Mesenchymal stem cell (in vitro differentiated cells and primary cell): Measurements from ENCODE around the gene MCCC2.

Experiments
- DNase-seq: peaks from one replicate; pipeline ENCODE4 v3.0.0-alpha.2; 2013
- H2AFZ ChIP-seq: one replicate; pipeline ENCODE4 v1.6.1; 2013; ENCODE audit warnings: low read depth, mild to moderate bottlenecking, control low read depth, inconsistent platforms, low read length, moderate library complexity
- H2AK5ac ChIP-seq: 2 replicates; pipeline ENCODE4 v1.6.1; 2013; ENCODE audit warnings: low read length, moderate library complexity, mild to moderate bottlenecking, inconsistent platforms; ENCODE audit not compliant: severe bottlenecking
- H2BK120ac ChIP-seq: one replicate; pipeline ENCODE4 v1.6.1; 2013; ENCODE audit warnings: low read depth, mild to moderate bottlenecking, inconsistent platforms, low read length, moderate library complexity
- H2BK12ac ChIP-seq, 2 experiments: one replicate each; pipeline ENCODE4 v1.6.1; 2013; ENCODE audit warnings: inconsistent platforms in 2 of 2, low read length in 2 of 2, mild to moderate bottlenecking in 2 of 2, moderate library complexity in 2 of 2, control low read depth in 1 of 2
- H2BK15ac ChIP-seq: one replicate; pipeline ENCODE4 v1.6.1; 2013; ENCODE audit warnings: mild to moderate bottlenecking, low read depth, inconsistent platforms; ENCODE audit not compliant: poor library complexity, severe bottlenecking
- H2BK5ac ChIP-seq: 2 replicates; pipeline ENCODE4 v1.6.1; 2013; ENCODE audit warnings: low read depth, mild to moderate bottlenecking, low read length, control low read depth, inconsistent platforms; ENCODE audit not compliant: poor library complexity, severe bottlenecking
- H3K14ac ChIP-seq, 2 experiments: one replicate each; pipeline ENCODE4 v1.6.1; 2013; ENCODE audit warnings: inconsistent platforms in 2 of 2, low read length in 2 of 2, control low read depth in 1 of 2, mild to moderate bottlenecking in 1 of 2, moderate library complexity in 1 of 2
- H3K18ac ChIP-seq, 2 experiments: one replicate each; pipeline ENCODE4 v1.6.1; 2013; ENCODE audit warnings: inconsistent platforms in 2 of 2, low read length in 2 of 2, control low read depth in 1 of 2, low read depth in 1 of 2, mild to moderate bottlenecking in 1 of 2
- H3K23ac ChIP-seq, 2 experiments: one replicate each; pipeline ENCODE4 v1.6.1; 2013; ENCODE audit warnings: inconsistent platforms in 2 of 2, low read length in 2 of 2, mild to moderate bottlenecking in 2 of 2, moderate library complexity in 2 of 2, control low read depth in 1 of 2
- H3K27ac ChIP-seq: 2 replicates; pipeline ENCODE4 v1.5.1; 2013; ENCODE audit warnings: mild to moderate bottlenecking, moderate library complexity, low read length, control low read depth, inconsistent platforms; ENCODE audit not compliant: poor library complexity, severe bottlenecking
- H3K27me3 ChIP-seq, 2 experiments: 2 replicates each; pipeline versions ENCODE4 v1.6.1 to v1.7.0; 2013; ENCODE audit warnings: low read length in 2 of 2, mild to moderate bottlenecking in 2 of 2, moderate library complexity in 2 of 2, control low read depth in 1 of 2, inconsistent platforms in 1 of 2; ENCODE audit not compliant: control insufficient read depth in 1 of 2, insufficient read depth in 1 of 2
- H3K36me3 ChIP-seq, 2 experiments: 2 replicates each; pipeline versions ENCODE4 v1.6.1 to v1.7.0; 2013; ENCODE audit warnings: low read length in 2 of 2, control low read depth in 1 of 2, inconsistent platforms in 1 of 2, low read depth in 1 of 2, mild to moderate bottlenecking in 1 of 2; ENCODE audit not compliant: insufficient read depth in 2 of 2, control insufficient read depth in 1 of 2
- H3K4ac ChIP-seq, 2 experiments: one replicate each; pipeline ENCODE4 v1.6.1; 2013; ENCODE audit warnings: inconsistent platforms in 2 of 2, low read length in 2 of 2, mild to moderate bottlenecking in 2 of 2, moderate library complexity in 2 of 2, control low read depth in 1 of 2, low read depth in 1 of 2
- H3K4me1 ChIP-seq: 2 replicates; pipeline ENCODE4 v1.6.1; 2013; ENCODE audit warnings: low read depth, low read length, control low read depth; ENCODE audit not compliant: control insufficient read depth, insufficient read depth
- H3K4me2 ChIP-seq: 2 replicates; pipeline ENCODE4 v1.6.1; 2013; ENCODE audit warnings: low read length, mild to moderate bottlenecking, inconsistent platforms; ENCODE audit not compliant: poor library complexity, severe bottlenecking
- H3K4me3 ChIP-seq, 2 experiments: 2 replicates each; pipeline versions ENCODE4 v1.5.1 to v1.7.0; 2013; ENCODE audit warnings: low read length in 2 of 2, mild to moderate bottlenecking in 2 of 2, control low read depth in 1 of 2, low read depth in 1 of 2; ENCODE audit not compliant: insufficient read depth in 1 of 2
- H3K79me1 ChIP-seq: replicated peaks from 2 replicates; pipeline ENCODE4 v1.6.1; 2013; ENCODE audit warnings: mild to moderate bottlenecking, control low read depth, low read length, inconsistent platforms; ENCODE audit not compliant: poor library complexity, severe bottlenecking
- H3K9ac ChIP-seq: 2 replicates; pipeline ENCODE4 v1.7.0; 2013; ENCODE audit warnings: mild to moderate bottlenecking, low read length, moderate library complexity
- H3K9me3 ChIP-seq: 2 replicates; pipeline ENCODE4 v1.7.0; 2013; ENCODE audit warnings: mild to moderate bottlenecking, low read length; ENCODE audit not compliant: control insufficient read depth
- H4K8ac ChIP-seq: one replicate; pipeline ENCODE4 v1.6.1; 2013; ENCODE audit warnings: inconsistent platforms, mild to moderate bottlenecking, low read length, moderate library complexity
- H4K91ac ChIP-seq: one replicate; pipeline ENCODE4 v1.6.1; 2013; ENCODE audit warnings: mild to moderate bottlenecking, low read length, inconsistent platforms
- WGBS: methylation state at CpG from one replicate; pipeline ENCODE4 v1.1.7; 2013; ENCODE audit warnings: mixed read lengths; 5-methylcytosine and 5-hydroxymethylcytosine counted together

Gene MCCC2

GRCh38 chr5:71680510-71680909 lies 93.4 kb downstream of the MCCC2 start:
- H2BK5ac ChIP-seq, result no peak overlapping the region
- H3K9me3 ChIP-seq, result peaks cover under 1% of the 10 kb centered on the region
- H3K4me1 ChIP-seq, result no peaks in the 10 kb centered on the region
- H3K4ac ChIP-seq, result no peak overlapping the region
- 73% methylated on average over 1 of the region's 2 CpGs for WGBS
- H2AK5ac ChIP-seq, result no peak overlapping the region
- H3K14ac ChIP-seq, result no peak overlapping the region
- H3K27me3 ChIP-seq, result peaks cover 35 to 39% of the 10 kb centered on the region in 2 experiments
- no peak overlapping the region for H2BK12ac ChIP-seq
- no peak for DNase-seq
- H3K4me2 ChIP-seq, result no peak overlapping the region
- H3K4me3 ChIP-seq, result no peak overlapping the region
- no peak overlapping the region for H3K23ac ChIP-seq
- H4K91ac ChIP-seq, result no peak overlapping the region
- no peaks in the 10 kb centered on the region for H3K79me1 ChIP-seq
- H3K9ac ChIP-seq, result no peak overlapping the region
- no peak overlapping the region for H4K8ac ChIP-seq
- H3K36me3 ChIP-seq, result no peaks in the 10 kb centered on the region
- H3K18ac ChIP-seq, result no peak overlapping the region
- no peak overlapping the region for H2BK120ac ChIP-seq
- no peak overlapping the region for H2AFZ ChIP-seq
- H2BK15ac ChIP-seq, result no peak overlapping the region
- H3K27ac ChIP-seq, result no peak overlapping the region

- H3K27me3 ChIP-seq, result peaks cover 35 to 39% of the 10 kb centered on the region in 2 experiments
- H3K4ac ChIP-seq, result no peak overlapping the region
- H2BK120ac ChIP-seq, result no peak overlapping the region
- H2BK5ac ChIP-seq, result no peak overlapping the region
- no peak overlapping the region for H4K91ac ChIP-seq
- 76% methylated on average over 3 of the region's 3 CpGs for WGBS
- no peak overlapping the region for H2BK15ac ChIP-seq
- DNase-seq, result no peak
- no peak overlapping the region for H3K18ac ChIP-seq
- H2AK5ac ChIP-seq, result no peak overlapping the region
- no peaks in the 10 kb centered on the region for H3K4me1 ChIP-seq
- no peak overlapping the region for H2AFZ ChIP-seq
- peaks cover 4% of the 10 kb centered on the region for H3K9me3 ChIP-seq
- H3K4me2 ChIP-seq, result no peak overlapping the region
- H3K36me3 ChIP-seq, result no peaks in the 10 kb centered on the region
- no peak overlapping the region for H4K8ac ChIP-seq
- no peaks in the 10 kb centered on the region for H3K79me1 ChIP-seq
- H3K23ac ChIP-seq, result no peak overlapping the region
- no peak overlapping the region for H3K4me3 ChIP-seq
- H3K27ac ChIP-seq, result no peak overlapping the region
- no peak overlapping the region for H2BK12ac ChIP-seq
- H3K9ac ChIP-seq, result no peak overlapping the region
- no peak overlapping the region for H3K14ac ChIP-seq
Observed at GRCh38 chr5:71681296-71681695, 94.2 kb downstream of the MCCC2 start.

- no peak overlapping the region for H2BK12ac ChIP-seq
- no peak overlapping the region for H3K23ac ChIP-seq
- H4K91ac ChIP-seq, result no peak overlapping the region
- H3K9me3 ChIP-seq, result peaks cover 4% of the 10 kb centered on the region
- H2AK5ac ChIP-seq, result no peak overlapping the region
- H3K9ac ChIP-seq, result no peak overlapping the region
- 63% methylated on average over 1 of the region's 2 CpGs for WGBS
- H3K36me3 ChIP-seq, result no peaks in the 10 kb centered on the region
- H3K27me3 ChIP-seq, result peaks cover 19% of the 10 kb centered on the region in 2 experiments
- H2BK5ac ChIP-seq, result no peak overlapping the region
- no peaks in the 10 kb centered on the region for H3K4me1 ChIP-seq
- H3K14ac ChIP-seq, result no peak overlapping the region
- H2BK120ac ChIP-seq, result no peak overlapping the region
- H3K4ac ChIP-seq, result no peak overlapping the region
- no peak overlapping the region for H2AFZ ChIP-seq
- no peak overlapping the region for H3K27ac ChIP-seq
- no peaks in the 10 kb centered on the region for H3K79me1 ChIP-seq
- no peak overlapping the region for H2BK15ac ChIP-seq
- H4K8ac ChIP-seq, result no peak overlapping the region
- no peak overlapping the region for H3K4me2 ChIP-seq
- H3K18ac ChIP-seq, result no peak overlapping the region
- DNase-seq, result no peak
- H3K4me3 ChIP-seq, result no peak overlapping the region
Observed at GRCh38 chr5:71684309-71684708, 97.2 kb downstream of the MCCC2 start.

GRCh38 chr5:71693828-71694427 lies 106.8 kb downstream of the MCCC2 start:
- H3K18ac ChIP-seq, result no peak overlapping the region
- H2AK5ac ChIP-seq, result no peak overlapping the region
- peaks cover 9 to 22% of the 10 kb centered on the region in 2 experiments for H3K27me3 ChIP-seq
- no peak overlapping the region for H3K14ac ChIP-seq
- no peak overlapping the region for H2BK120ac ChIP-seq
- DNase-seq, result peak; percentile 4
- 40% methylated on average over 5 of the region's 7 CpGs for WGBS
- no peak overlapping the region for H2BK15ac ChIP-seq
- no peak overlapping the region for H3K23ac ChIP-seq
- no peak overlapping the region for H3K4me2 ChIP-seq
- no peak overlapping the region for H3K4me3 ChIP-seq
- H2AFZ ChIP-seq, result no peak overlapping the region
- H3K79me1 ChIP-seq, result no peaks in the 10 kb centered on the region
- no peaks in the 10 kb centered on the region for H3K36me3 ChIP-seq
- H3K9ac ChIP-seq, result no peak overlapping the region
- no peak overlapping the region for H3K27ac ChIP-seq
- H3K4ac ChIP-seq, result no peak overlapping the region
- no peak overlapping the region for H2BK5ac ChIP-seq
- no peak overlapping the region for H4K8ac ChIP-seq
- peak overlapping the region in 1 of 2 experiments; percentile 63 for H2BK12ac ChIP-seq
- no peak overlapping the region for H4K91ac ChIP-seq
- peaks cover 1% of the 10 kb centered on the region for H3K4me1 ChIP-seq
- H3K9me3 ChIP-seq, result no peaks in the 10 kb centered on the region
